Kidney (tissue), 14 donors: ENCODE measurements around the gene RTL1. TPM values are rescaled to one million over a fixed set of nuclear protein-coding genes. Genes with fewer than 3 reads are reported as not detected.
A peak's percentile ranks its signal among the peaks of the same experiment; 100 is the strongest.

ENCODE experiments used
- DNase-seq, 5 donors: peaks; one replicate each; pipeline ENCODE4 v3.0.0-alpha.2; 2013 to 2020
- FAIRE-seq: peaks from 2 replicates; lab custom pipeline; 2012; peaks lifted over from hg19 to GRCh38; lab: Jason Lieb, UNC
- H3K27ac ChIP-seq, 2 donors: one replicate each; pipeline ENCODE4 v1.7.0; 2013; ENCODE audit warnings: low read depth in 2 of 2, low read length in 2 of 2, inconsistent platforms in 1 of 2
- H3K27me3 ChIP-seq: one replicate; pipeline ENCODE4 v1.7.1; 2013; ENCODE audit warnings: low read length, inconsistent platforms; ENCODE audit not compliant: control insufficient read depth, insufficient read depth
- H3K36me3 ChIP-seq, 3 donors: one replicate each; pipeline versions ENCODE4 v1.7.0 to v1.7.1; 2013; ENCODE audit warnings: low read length in 3 of 3, control low read depth in 1 of 3, inconsistent platforms in 1 of 3; ENCODE audit not compliant: insufficient read depth in 3 of 3, control insufficient read depth in 2 of 3
- H3K4me1 ChIP-seq, 3 donors: one replicate each; pipeline versions ENCODE4 v1.7.0 to v1.7.1; 2013; ENCODE audit warnings: low read length in 3 of 3, inconsistent platforms in 1 of 3, low read depth in 1 of 3; ENCODE audit not compliant: control insufficient read depth in 2 of 3, insufficient read depth in 2 of 3
- H3K4me3 ChIP-seq, 3 donors: one replicate each; pipeline versions ENCODE4 v1.7.0 to v1.8.1; 2013; ENCODE audit warnings: low read length in 3 of 3, control low read depth in 1 of 3, inconsistent platforms in 1 of 3
- H3K9ac ChIP-seq, 3 donors: one replicate each; pipeline versions ENCODE4 v1.7.0 to v1.7.1; 2013; ENCODE audit warnings: low read length in 3 of 3, control low read depth in 1 of 3, inconsistent platforms in 1 of 3
- H3K9me3 ChIP-seq, 3 donors: one replicate each; pipeline versions ENCODE4 v1.7.0 to v1.7.1; 2013; ENCODE audit warnings: low read length in 3 of 3, control low read depth in 1 of 3, inconsistent platforms in 1 of 3; ENCODE audit not compliant: control insufficient read depth in 2 of 3, insufficient read depth in 1 of 3
- CTCF ChIP-seq: IDR thresholded peaks from 3 replicates; pipeline ENCODE4 v1.5.1; 2012; ENCODE audit warnings: mild to moderate bottlenecking, moderate library complexity, borderline replicate concordance; ENCODE audit not compliant: insufficient read depth; ENCODE audit errors: extremely low read depth
- intact Hi-C: fragments of 100-400 bp; cut with DNase I; formaldehyde crosslinking; loops from one replicate; pipeline ENCODE4 v1.11.1; 2022
- polyA plus RNA-seq: library from polyadenylated mRNA; stranded (reverse); fragments of 350-450 nt; fragmentation: Illumina TruSeq; extraction: RNeasy Lipid Tissue Mini Kit (QIAGEN cat#74804); gene quantifications from one replicate; pipeline ENCODE4 v1.2.3, GENCODE V29; 2014; ENCODE audit warnings: low read depth, low replicate concordance; ENCODE audit not compliant: insufficient read depth
- total RNA-seq: library from RNA; stranded (reverse); fragmentation: NEBNext Ultra II Directional; extraction: Animal tissue kit (Norgen Biotek cat#: 25700); gene quantifications from one replicate; pipeline ENCODE4 v1.2.1, GENCODE V29; 2021
- donor health status: control.
- donor health status: control.
- donor health status: control.
- donor health status: control.
- donor health status: control.
- donor health status: DM: yes; HTN: yes; CAD: no.
- donor health status: Normal renal cell carcinoma (clear cell type).

Gene RTL1
- total and polyA plus RNA-seq, 2 donors from 2014 or later, result not detected

DNA sequence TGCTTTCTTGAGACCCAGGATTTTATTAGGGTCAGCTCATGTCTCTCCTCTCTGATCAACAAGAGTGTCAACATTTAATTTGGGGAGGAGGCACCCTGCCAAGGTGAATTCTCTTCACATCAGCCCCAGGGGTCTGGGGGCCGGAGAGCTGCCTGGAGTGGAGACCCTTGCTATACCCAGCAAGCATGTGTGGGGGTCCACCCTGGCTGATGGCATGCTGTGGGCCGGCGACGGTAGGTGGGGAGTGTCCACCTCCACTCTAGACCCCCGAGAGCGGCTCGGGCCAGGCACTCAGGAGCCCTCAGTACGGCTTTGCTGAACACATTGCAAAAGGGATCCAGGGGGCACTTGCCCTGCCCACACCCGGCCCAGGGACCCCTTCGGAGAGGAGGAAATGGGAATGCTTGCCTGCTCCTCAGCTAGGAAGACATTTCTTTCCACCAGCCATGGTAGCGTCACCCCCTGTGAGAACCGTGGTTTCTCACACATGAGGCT, 67.2 kb downstream of the RTL1 start:
- H3K9me3 ChIP-seq, result no peaks in the 10 kb centered on the region
- H3K27me3 ChIP-seq, result no peaks in the 10 kb centered on the region
- no peaks in the 10 kb centered on the region for H3K36me3 ChIP-seq
- no peak for FAIRE-seq
- no peak for TF ChIP-seq CTCF
- DNase-seq, result peak in 1 of 5 donors; percentile 49
- intact Hi-C loops, result no loop called here
- H3K27ac ChIP-seq, result no peak overlapping the region
- H3K9ac ChIP-seq, result no peak overlapping the region
- no peaks in the 10 kb centered on the region for H3K4me1 ChIP-seq
- H3K4me3 ChIP-seq, result no peak overlapping the region

DNA sequence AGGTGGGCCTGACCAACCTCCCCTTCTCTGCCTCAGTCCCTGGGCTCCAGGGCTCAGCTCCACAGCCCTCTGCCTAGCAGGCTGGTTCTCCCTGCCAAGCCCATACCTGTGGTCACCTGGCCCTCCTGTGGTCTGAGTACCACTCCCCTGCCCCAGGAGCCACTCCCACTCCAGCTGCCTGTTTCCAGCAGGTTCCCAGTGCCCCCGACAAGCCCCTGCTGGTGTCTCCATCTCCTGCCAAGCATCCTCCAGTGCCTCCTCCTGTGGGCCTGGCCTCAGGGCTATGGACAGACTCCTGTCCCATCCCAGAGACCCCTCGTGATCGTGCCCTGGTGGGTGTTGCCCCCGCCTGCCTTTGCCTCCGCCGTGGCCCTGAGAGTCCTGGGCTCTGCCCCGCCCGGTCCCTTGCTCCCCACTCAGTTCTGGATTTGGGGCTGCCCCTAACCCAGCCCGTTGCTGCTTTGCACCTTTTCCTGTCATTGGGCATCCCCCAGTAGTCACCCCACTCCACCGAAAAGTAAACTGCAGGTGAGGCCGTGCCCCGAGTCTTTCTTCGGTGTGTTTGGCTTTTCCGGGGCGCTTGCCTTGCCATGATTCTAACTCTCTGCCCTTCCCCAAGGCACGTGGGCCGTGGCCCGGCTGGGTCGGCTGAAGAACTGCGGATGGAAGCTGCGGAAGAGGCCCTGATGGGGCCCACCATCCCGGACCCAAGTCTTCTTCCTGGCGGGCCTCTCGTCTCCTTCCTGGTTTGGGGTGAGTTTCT, 67.8 kb downstream of the RTL1 start:
- intact Hi-C loops, result no loop called here
- no peaks in the 10 kb centered on the region for H3K9me3 ChIP-seq
- no peaks in the 10 kb centered on the region for H3K36me3 ChIP-seq
- DNase-seq (peak in 1 of 5 donors; percentile 61), FAIRE-seq (no peak)
- H3K27me3 ChIP-seq, result no peaks in the 10 kb centered on the region
- no peak overlapping the region for H3K4me3 ChIP-seq
- no peaks in the 10 kb centered on the region for H3K4me1 ChIP-seq
- no peak for TF ChIP-seq CTCF
- H3K9ac ChIP-seq, result no peak overlapping the region
- H3K27ac ChIP-seq, result no peak overlapping the region

GRCh38 chr14:100834794-100835547, 68.6 kb downstream of the RTL1 start:
- no peak for TF ChIP-seq CTCF
- Histone ChIP-seq H3K4me1 (no peaks in the 10 kb centered on the region), H3K4me3 (no peak overlapping the region), H3K27me3 (no peaks in the 10 kb centered on the region), H3K27ac (no peak overlapping the region), H3K9ac (no peak overlapping the region), H3K36me3 (no peaks in the 10 kb centered on the region), H3K9me3 (no peaks in the 10 kb centered on the region)
- intact Hi-C loops, result no loop called here
- no peak for FAIRE-seq
- peak in 1 of 5 donors; percentile 68 for DNase-seq
